ENCODE measurements around the gene CKB.
A peak's percentile ranks its signal among the peaks of the same experiment; 100 is the strongest.

Gene CKB

DNA sequence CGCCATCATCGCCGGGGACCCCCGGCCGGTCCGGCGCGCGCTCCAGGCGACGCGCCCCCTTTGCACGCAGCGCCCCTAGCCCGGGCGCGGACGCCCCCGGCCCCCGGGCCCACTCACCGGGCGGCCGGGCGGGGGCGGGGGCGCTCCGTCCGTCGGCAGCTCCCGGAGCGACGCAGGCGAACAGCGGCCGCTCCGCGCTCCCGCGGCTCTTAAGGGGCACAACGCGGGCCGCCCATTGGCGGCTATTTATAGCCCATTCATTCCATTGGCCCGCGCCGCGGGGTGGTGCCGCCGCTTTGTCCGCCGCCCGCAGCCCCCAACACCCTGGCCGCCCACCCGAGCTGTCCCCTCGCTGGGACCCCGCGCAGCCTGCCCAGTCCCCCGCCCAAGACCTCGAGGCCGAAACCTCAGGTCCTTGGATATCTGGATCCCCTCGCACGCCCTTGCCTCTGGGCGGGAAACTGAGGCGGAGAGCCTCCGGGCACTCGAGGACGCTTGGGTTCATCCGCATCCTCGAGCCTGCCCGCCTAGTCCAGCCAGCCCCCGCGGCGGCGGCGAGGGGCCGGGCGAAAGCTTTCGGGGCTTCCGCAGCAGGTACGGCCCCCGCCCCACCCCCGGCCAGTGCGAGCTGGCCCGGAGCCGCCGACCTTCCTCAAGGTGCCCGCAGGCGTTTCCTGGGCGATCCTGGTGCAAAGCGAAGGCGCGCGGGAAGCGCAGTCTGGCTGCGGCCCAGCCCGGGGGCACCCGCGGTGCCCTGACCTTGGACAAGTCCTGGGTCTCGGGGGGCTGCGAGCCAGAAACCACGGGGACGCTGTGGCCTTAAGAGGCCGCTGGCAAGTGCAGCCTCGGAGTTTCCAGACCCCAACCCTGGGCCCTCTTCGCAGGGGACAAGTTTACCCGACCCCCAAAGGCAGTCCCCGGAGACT is at the start of gene CKB:
CKB (minus strand) TSS at position 182 of the 926 bp plus-strand sequence. CDS start 337 bp downstream, outside the sequence.
- DNase-seq, result peak; percentile 25

DNA sequence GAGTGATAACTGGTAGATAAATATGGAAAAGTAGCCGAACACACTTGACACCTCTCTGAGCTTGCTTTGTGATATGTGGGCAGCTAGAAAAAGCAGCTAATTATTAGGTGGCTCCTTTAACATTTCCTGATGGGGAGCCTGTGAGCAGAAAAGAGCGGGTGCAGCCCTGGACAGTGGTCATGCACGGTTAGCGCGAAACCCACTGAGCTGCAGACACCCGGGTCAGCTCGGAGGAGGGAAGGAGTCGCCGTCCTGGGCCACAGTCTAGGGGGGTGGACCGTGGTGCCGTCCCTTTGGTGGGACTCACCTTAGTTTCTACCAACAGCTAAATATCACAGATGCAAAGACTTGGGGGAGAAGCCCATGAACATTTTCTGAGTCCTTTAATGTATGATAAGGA is 46.8 kb upstream of the CKB start:
- DNase-seq, result no peak

DNA sequence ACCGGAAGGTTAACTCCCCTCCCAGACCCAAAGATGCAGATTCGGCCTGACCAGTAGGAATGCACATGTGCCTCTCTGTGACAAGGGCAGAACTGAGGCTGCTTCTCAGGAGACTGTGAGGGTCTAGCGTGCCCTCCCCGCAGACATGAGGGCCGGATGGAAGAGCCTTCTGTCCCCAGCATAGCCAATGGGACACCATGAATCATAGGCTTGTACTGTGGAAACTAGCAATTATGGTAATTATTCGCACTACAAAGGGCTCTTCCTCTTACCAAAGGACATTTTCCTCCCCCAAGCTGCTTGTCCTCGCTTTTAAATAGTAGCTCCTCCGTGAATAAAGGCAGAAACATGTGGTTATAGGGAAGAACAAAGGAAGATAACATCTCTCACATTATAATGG is 46.3 kb upstream of the CKB start:
- no peak for DNase-seq

DNA sequence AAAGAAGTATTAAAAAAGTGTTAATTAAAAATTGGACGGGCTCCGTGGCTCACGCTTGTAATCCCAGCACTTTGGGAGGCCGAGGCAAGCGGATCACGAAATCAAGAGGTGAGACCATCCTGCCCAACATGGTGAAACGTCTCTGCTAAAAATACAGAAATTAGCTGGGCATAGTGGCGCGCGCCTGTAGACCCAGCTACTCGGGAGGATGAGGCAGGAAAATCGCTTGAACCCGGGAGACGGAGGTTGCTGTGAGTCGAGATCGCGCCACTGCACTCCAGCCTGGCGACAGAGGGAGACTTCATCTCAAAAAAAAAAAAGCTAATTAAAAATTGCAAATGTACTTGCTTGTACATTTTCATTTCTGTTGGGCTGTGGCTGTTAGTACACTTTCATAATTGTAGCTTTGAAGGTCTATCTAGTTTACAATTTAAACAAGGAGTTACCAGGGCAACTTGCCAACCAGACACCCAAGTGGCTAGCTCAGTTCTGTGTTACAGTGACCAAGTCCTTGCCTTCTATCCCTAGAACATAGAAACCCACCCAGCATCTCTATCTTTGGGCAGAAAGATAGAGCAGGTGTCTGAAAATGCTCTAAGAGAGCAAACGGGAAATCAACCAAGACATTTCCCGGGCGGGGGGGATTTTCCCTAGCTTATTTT is 41.3 kb upstream of the CKB start:
- DNase-seq, result no peak

DNA sequence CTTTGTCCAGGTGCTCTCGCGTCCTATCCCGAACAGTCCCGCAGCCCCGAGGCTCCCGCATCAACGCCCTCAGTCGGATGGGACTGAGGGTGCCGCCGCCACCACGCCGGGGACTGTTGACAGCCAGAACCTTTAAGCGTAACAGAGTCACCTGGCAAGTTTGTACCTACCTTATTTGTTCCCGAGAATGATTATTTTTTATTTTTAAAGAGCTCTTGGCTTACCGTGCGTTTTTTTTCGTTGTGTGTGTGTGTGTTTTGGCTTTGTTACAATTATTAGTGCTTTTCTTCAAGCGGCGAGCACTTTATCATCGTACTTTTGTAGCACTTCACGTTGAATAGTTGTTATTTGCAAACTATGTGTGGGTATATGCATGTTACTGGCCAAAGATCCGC is 40.6 kb upstream of the CKB start:
- DNase-seq, result no peak

DNA sequence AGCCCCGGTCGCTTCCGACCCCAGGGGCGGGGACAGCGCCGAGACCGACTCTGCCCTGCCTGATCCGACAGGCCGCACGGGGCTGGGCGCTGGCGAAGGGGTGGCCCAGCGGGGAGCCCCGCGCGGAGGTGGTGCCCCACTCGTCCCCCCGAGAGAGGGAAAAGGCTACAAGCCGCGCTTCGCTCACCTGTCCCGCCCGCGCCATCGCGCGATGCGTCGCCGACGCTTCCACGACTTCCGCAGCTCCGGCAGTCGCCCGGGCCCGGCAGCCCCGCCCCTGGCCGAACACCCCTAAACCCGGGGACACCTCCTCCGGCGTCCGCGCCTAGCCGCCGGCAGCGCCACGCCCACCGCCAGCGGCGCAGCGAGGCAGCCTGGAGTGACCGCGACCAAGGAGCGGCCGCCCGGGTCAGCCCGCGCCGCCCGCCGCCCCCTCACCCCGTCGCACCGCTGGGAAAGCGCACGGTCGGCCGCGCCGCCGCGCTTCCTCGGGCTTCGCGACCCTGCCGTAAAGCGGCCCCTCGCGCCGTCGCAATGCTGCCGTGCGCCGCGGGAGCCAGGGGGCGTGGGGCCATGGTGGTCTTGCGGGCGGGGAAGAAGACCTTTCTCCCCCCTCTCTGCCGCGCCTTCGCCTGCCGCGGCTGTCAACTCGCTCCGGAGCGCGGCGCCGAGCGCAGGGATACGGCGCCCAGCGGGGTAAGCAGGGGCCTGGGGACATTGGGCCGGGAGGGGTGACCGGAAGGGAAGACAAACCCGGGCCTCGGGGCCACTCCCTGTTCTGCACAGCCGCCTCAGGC is 40.0 kb upstream of the CKB start, which contains the start of the genes BAG5 and COA8:
BAG5 (minus strand) TSS at position 229 of the 797 bp plus-strand sequence. CDS start 1,493 bp downstream, outside the sequence.
COA8 (plus strand) TSS at position 532 of the 797 bp plus-strand sequence; CDS start at position 574, 42 bp downstream.
- DNase-seq, result peak; percentile 90

DNA sequence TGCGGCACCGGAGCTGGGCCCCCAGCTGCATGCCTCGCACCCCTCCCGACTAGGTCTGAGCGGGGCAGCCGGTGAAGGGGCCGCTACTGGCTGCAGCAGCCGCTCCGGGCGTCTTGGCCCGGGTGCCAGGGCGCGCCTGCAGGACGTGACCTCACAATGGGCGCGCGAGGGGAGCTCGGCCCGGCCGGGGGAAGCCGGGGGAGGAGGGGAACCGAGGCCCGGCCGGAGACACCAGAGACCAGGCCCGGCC is 39.5 kb upstream of the CKB start:
- DNase-seq, result no peak

DNA sequence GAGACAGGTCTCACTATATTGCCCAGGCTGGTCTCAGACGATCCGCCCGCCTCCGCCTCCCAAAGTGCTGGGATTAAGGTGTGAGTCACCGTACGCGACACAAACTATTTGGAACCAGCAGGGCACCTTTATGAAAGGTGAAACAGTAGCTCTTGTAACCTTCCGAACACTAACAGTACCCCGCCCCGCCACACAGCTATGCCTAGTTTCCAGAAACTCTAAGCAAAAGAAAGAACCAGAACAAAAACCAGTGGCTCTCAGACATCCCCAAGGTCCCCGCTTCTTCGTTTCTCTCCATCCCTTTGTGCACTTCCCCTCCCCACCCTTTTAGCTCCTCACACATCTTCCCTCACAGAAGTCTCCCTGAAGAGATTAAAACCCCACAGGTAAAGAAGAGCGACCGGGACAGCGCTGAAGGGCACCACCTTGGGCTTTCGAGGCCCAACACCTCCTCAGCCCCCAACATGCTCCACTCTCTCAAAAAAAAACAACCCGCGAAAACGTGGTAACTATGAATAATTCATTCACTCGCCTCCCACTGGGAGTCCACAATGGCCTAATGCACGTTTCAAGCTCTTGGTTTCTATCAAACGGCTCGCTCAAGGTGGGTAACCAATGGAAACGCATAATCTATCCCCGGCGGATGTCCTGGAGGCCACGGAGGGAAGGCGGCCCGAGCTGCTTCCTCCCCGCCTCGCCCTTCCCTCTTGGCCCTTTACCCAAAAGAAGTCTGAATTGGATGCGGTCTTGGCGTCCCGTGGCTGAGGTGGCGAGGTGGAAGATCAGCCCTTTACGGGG is 39.0 kb upstream of the CKB start:
- DNase-seq, result no peak

DNA sequence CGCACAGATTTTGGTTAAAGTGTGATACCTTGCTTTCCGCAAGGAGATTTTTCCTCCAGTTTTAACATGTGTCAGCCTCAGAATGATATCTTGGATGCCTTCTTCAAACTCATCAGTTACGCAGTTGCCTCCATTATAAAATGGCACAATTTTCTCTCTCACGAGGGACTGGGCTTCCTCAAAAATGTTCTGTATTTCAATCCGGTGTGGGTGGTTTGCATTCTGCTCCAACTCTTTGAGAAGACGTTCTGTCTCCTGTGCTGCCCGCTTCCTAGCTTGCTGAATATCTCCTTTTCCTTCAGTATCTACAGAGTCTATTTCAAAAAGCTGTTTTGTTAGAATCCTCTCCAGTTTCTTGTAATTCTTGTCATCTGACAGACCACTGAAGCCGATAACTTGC is 38.1 kb upstream of the CKB start:
- DNase-seq, result no peak

DNA sequence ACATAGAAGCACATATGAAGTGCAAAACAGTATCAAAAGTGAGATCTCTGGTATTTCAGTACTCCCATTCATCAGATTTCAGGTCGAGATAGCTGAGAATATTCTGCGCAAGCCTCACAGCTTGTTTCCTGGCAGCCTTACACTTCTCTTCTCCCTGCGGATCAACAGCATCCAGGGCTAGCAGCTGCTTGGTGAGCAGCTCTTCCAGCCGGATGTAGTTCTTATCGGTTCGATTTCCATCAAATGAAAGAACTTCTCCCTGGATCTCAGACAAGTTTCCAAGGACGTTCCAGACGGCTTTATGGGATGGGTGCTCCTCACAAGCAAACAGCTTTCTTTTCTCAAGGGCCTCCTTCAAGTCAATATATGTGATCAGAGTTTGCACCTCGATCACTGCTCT is 37.1 kb upstream of the CKB start:
- no peak for DNase-seq

DNA sequence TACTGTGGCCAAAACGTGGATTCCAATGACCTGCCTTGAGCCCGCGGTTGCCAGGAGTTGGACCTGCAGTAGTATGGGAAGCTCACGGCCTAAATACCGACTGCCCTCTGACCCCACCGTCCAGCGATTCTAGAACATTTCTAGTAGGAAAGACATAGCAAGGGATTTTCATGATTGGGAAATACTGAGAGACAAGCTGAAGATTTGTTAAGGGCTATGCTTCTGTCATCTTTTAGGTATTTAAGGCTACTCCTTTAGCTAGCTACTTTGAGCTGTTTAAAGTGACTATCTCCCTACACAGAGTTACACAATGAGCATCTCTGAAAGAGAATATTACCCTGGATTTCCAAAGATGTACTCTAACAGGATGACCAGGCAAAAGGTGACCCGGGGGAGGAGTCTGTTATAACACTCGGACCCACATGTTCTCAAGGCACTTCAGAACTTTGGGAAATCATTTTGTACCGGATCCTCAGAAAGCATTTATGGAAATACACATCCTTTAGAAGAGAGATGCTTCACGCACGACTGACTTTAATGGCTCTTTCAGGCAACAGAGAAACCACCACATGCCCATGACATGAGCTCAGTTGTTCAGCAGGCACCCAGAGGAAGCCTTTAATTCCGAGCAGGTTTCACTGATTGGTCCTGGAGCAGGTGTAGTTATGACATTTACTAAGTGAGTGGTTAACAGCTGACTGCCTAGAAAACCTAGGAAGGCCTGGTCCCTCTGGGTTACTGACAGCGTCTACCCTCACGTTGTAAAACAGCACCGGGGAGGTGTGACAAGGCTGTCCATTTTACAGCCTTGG is 35.6 kb upstream of the CKB start:
- DNase-seq, result no peak

DNA sequence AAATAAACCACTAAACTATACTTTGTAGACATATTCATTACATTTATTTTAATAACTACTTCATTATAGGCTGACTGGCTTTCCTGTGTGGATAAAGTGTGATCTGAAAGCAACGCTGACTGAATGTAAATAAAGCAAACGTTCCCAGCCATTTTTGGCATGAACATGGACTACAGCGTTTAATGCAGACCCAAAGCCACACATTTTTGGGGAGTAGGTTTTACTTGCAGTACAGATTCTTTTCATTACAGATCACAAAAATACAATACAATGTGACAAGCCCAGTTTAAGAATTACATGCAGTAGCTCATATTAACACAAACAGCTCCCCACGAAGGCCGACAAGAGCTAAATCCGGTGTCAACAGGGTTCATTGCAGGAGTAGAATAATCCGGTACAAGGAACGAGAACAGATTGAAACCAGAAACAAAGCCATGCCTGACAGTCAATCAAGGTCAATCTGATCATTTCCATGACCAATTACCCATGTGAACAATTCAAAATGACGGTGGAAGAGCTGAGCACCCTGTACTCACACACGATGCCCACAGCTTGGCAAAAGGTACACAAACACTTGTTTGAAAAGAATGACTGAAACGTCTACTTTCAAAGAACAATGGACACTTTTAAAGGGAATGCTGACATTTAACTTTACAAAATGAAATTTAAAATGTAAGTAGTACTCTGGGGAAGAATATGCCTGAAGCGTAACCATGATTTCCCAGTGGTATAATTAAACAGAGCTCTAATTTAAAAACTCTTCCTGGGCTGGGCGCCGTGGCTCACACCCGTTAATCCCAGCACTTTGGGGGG is 34.5 kb upstream of the CKB start:
- DNase-seq, result no peak

DNA sequence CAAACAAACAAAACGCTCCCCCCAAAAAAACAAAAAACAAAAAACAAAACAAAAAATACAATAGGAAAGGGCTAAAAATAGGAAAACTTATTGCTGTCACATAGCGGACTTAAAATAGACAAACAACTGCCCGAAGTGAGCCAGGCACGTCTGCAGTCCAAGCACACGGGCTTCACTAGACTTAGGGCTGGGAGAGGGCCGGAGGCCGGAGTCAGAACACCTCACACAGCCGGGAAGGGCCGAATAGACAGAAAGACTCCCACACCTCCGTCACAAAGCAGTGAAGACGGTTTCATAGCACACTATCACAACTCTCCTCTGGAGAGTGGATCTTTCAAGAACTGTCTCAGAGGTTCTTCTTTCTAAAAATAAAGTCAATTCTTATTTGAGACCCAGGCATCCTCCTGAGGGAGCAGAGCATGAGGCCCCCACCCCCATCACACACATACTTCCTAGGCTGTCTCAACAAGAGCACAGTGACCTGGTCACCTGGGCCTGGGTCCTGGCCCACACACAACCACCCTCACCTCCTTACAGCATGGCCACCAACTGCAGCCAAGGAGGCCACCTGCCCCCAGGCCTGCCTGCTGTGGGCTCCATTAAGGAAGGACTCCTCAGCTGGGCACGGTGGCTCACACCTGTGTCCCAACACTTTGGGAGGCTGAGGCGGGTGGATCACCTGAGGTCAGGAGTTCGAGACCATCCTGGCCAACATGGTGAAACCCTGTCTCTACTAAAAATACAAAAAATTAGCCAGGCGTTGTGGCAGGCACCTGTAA is 33.1 kb upstream of the CKB start:
- no peak for DNase-seq

DNA sequence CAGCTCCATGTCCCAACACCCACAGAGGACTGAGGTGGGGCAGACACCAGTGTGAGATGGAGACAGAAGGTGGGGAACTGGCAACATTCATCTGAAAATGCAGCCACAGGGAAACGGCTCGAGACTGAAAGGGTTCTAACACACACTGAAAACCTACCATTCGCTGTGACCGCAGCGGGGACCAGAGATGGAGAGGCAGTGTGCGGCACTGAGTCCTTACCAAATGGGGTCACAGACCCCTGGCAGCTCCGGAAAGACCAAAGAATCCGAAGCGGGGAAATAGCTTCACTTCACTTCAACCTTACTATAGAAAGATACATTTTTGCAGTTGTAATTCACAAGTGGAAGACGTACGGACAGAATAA is 30.2 kb upstream of the CKB start:
- no peak for DNase-seq

DNA sequence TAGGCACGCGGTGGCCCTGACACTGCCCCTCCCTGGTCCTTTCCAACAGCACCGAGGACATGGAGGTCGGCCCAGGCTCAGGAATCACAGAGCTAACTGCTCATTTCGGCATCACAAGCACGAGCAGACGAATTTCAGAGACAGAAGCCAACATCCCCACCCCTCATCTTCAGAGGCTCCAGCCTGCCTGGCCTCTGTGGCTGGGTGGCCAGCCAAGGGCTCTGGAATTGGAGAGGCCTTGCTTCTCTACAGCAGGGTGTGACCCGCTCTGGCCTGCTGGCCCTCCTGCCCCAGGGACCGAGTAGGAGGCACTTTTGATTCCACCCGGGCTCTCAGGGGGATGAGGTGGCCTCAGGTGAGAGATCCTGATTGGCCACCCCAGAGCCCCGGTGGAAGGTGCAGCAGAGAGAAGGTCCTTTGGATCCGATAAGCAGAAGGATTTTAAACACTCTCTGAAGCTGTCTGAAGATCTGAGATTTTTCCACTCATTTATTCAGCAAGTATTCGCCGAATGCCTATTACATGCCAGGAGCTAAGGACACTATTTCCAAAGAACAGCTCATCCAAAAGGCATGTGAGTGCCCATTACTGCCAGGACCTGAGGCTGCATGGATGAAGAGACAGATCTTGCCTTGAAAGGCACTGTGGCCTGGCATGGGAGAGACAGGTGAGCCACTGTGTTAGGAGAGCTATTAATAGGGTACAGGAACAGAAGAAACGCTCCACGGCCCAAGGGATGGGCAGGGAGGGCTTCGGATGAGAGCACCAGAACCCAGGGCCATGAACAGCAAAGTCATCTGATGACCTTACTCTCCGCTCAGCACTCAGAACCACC is 29.6 kb upstream of the CKB start:
- no peak for DNase-seq

DNA sequence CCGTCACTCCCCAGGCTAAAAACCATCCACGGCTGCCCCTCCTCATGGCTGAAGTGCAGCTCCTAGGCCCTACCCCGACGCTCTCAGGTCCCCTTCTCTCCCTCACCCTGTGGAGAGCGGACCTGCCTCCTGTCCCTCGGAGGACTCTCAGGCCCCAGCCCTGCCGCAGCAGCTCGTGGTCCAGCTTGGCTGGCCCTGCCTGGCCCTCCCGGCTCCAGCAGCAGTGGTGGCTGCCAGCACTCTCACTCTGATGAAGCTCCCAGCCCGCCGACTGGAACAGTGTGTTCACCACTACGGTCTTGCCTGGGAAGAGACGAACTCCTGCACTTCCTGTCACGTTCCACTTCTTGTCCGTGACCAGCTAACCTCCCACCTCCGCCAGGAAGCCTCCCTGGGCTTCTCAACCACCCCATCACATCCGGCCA is 28.7 kb upstream of the CKB start:
- DNase-seq, result no peak

DNA sequence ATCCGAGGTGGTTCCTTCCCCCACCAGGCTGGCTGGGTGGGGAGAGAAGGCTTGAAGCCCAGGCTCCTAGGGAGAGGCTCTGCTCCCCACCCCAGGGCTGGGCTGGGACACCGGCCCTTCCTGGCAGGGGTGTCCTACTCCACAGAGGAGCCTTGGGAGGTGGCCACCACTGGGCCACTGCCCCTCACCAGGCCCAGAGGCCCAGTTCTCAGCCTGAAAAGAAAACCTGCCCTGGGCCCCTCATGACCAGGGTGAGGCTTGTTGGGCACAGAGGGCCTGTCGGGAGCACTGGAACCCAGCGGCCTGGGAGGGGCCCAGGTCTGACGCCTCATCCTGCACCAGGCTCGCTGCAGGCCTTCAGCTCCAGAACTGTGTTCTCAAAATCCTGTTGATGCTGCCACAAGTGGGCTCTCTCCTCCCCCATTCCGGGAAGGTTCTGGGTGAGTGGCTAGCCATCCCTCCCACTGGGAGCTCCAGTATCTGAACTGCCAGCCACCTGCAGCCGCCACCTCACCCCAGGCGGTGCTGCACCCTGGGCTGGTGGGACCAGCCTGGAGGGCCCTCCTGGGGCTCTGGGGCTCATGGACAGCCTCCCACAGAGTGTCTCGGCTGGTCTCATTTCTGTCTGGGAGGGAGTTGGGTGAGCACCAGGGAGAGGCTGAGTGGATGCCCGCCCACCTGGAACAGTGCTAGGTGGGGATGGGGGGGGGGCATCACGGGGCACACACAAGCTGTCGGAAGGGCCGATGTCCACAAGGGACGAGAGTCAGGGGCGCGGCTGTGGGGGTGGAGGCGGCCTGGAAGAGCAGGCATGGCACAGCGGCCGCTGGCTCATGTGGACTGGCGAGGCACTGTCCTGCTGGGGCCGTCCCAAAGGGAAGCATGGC is 28.1 kb upstream of the CKB start:
- DNase-seq, result no peak

Measured in activated naive CD4-positive, alpha-beta T cell treated with anti-CD3 and anti-CD28 coated beads, Interleukin-2, amount 50 U/mL, for 16 hours (primary cell).